ENCODE measurements around the gene SH2D7.

SH2D7 gene

DNA sequence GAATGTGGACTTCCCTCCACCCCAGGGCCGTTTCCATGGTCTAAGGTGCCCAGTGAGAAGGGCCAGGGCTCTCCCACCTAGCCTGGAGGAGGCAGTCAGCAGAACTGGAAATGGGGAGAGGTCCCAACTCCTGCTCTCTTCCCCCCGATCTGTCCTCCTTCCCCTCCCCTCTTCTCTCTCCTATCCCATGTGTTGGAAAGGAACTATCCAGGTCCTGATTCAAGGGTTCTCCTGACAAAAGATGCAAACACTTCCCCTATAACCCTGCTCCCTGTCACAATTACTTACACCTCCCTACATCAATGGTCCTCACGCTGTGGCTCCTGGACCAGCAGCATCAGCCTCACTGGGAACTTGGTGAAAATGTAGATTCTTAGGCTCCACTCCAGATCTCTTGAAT is 32.9 kb downstream of the SH2D7 start:
- POLR2A ChIA-PET: interaction anchor here (1.4 kb wide), 1 partner anchor 25 kb away, joined by 4 read pairs; no protein-coding TSS in a partner anchor
- TF ChIP-seq FOXM1 (IDR thresholded peaks at IDR 0.05; ENCODE audit: borderline replicate concordance) (no peak), L3MBTL2 (conservative IDR thresholded peaks at IDR 0.05) (no peak), FOXA1 (IDR thresholded peaks at IDR 0.05) (no peak), ZNF384 (IDR thresholded peaks at IDR 0.05) (no peak), SUZ12 (IDR thresholded peaks at IDR 0.05) (no peak), FOXK2 (IDR thresholded peaks at IDR 0.05) (no peak), ARNT (IDR thresholded peaks at IDR 0.05) (no peak), BHLHE40 (IDR thresholded peaks at IDR 0.05; ENCODE audit: borderline replicate concordance) (no peak), SP1 (IDR thresholded peaks at IDR 0.05) (no peak), ELF4 (IDR thresholded peaks at IDR 0.05) (no peak), CTBP1 (IDR thresholded peaks at IDR 0.05; ENCODE audit: borderline replicate concordance) (no peak)
- TF ChIP-seq, protein P1, sequence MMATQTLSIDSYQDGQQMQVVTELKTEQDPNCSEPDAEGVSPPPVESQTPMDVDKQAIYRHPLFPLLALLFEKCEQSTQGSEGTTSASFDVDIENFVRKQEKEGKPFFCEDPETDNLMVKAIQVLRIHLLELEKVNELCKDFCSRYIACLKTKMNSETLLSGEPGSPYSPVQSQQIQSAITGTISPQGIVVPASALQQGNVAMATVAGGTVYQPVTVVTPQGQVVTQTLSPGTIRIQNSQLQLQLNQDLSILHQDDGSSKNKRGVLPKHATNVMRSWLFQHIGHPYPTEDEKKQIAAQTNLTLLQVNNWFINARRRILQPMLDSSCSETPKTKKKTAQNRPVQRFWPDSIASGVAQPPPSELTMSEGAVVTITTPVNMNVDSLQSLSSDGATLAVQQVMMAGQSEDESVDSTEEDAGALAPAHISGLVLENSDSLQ (IDR thresholded peaks at IDR 0.05): no peak
- CTCF ChIA-PET: no interaction called here
- no peak for DNase-seq (ENCODE audit: extremely low spot score)

DNA sequence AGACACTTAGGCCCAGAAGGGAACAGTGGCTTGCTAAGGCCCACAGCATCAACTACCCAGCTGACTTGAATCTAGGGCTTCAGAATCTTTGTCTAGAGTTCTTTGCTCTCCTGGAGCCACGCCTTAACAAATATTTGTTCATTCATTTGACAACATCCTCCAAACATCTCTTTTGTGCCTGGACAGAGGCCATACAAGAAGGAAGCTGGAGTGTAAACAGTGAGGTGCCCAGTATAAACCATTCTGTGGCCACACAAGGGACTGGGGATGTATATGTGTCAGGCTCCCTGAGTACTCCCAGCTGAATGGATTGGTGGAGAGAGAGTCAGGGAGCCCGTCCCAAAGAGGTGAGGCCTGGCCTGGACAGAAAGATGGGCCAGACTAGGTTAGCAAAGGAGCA is 35.5 kb downstream of the SH2D7 start:
- DNase-seq (ENCODE audit: extremely low spot score): no peak
- TF ChIP-seq ZNF384 (IDR thresholded peaks at IDR 0.05): no peak
- no peak for TF ChIP-seq BHLHE40 (IDR thresholded peaks at IDR 0.05; ENCODE audit: borderline replicate concordance)
- TF ChIP-seq LEF1 (IDR thresholded peaks at IDR 0.05; ENCODE audit: borderline replicate concordance): no peak
- no peak for TF ChIP-seq FOXA1 (IDR thresholded peaks at IDR 0.05)
- TF ChIP-seq NFRKB (IDR thresholded peaks at IDR 0.05): no peak
- no peak for TF ChIP-seq L3MBTL2 (conservative IDR thresholded peaks at IDR 0.05)
- TF ChIP-seq ARNT (IDR thresholded peaks at IDR 0.05): no peak
- TF ChIP-seq SUZ12 (IDR thresholded peaks at IDR 0.05): no peak
- TF ChIP-seq FOXM1 (IDR thresholded peaks at IDR 0.05; ENCODE audit: borderline replicate concordance): no peak
- no peak for TF ChIP-seq FOXK2 (IDR thresholded peaks at IDR 0.05)
- TF ChIP-seq SP1 (IDR thresholded peaks at IDR 0.05): no peak
- ChIA-PET CTCF (interaction anchor here (0.9 to 1.1 kb wide), 2 partner anchors 10 to 50 kb away, joined by 3 read pairs; no protein-coding TSS in a partner anchor), POLR2A (interaction anchor here (1.4 kb wide), 1 partner anchor 172 kb away, joined by 5 read pairs; the partner anchor contains the start of gene SKIC8)

DNA sequence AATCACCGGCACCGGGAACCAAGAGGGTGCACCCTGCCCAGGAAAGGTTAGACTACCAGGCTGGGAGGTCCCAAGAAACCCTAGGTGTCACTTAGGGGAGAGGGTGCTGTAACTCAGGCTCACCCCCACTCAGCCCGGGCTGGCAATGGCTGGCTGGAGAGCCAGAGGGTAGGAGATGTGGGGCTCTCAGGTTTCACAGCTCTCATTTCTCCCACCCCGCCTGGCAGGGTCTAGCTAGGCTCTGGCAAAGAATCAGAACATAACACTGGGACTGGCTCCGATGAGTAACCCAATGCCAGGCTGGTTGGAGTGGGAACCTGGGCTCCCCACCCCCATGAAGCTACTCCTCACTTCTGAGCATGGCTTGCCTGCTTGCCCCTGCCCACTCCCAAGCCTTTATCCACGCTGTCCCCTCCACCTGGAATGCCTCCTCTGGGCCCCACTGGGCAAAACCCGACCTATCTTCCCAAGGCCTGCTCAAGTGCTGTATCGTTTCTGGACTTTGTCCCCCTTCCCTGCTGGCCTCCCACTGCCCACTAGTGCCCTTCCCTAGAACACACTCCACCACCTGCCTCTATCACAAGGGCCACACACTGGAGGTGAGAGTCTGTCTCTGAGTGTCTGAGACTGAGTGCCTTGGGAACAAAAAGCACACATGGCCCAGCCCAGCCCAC is 36.9 kb downstream of the SH2D7 start:
- no peak for DNase-seq (ENCODE audit: extremely low spot score)
- ChIA-PET CTCF (no interaction called here), POLR2A (no interaction called here)
- TF ChIP-seq CTBP1 (IDR thresholded peaks at IDR 0.05; ENCODE audit: borderline replicate concordance) (no peak), LEF1 (IDR thresholded peaks at IDR 0.05; ENCODE audit: borderline replicate concordance) (no peak)

DNA sequence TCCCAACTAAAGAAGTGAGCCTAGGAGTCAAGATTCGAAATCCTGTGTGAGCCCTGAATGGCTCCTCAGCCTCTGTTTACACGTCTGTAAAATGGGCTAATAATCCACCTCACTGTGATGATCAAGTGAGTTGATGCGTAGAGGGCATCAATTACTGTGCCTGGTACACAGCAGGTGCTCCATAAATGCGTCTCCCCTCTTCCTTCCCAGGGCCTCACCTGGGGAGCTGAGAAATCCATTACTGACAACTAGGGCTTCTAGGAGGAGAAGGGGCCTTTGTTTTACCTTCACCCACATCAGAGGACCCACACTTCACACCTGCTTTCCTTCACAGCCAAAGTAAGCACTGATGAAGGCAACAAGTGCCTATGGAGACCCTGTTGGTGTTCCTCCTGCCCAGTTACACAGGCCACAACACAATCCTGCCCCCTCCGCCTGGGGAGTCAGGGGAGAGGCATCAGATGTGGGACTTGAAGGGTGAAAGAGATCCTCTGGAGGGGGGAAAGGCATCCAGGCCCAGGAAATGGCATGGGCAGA is 37.5 kb downstream of the SH2D7 start:
- DNase-seq (ENCODE audit: extremely low spot score): no peak
- ChIA-PET CTCF (interaction anchor here (0.6 to 2.3 kb wide), 4 partner anchors 9 to 77 kb away, joined by 3 to 10 read pairs (median 4); no protein-coding TSS in a partner anchor), POLR2A (interaction anchor here (0.9 to 2.5 kb wide), 5 partner anchors 9 to 43 kb away, joined by 3 to 24 read pairs (median 4); partner anchors contain the start of gene IDH3A)
- TF ChIP-seq TARDBP (IDR thresholded peaks at IDR 0.05) (no peak), LEF1 (IDR thresholded peaks at IDR 0.05; ENCODE audit: borderline replicate concordance) (no peak), FOXA1 (IDR thresholded peaks at IDR 0.05) (no peak), ARNT (IDR thresholded peaks at IDR 0.05) (no peak), NFRKB (IDR thresholded peaks at IDR 0.05) (no peak), ELF4 (IDR thresholded peaks at IDR 0.05) (no peak), L3MBTL2 (conservative IDR thresholded peaks at IDR 0.05) (no peak), SP1 (IDR thresholded peaks at IDR 0.05) (no peak), ZNF384 (IDR thresholded peaks at IDR 0.05) (no peak)

DNA sequence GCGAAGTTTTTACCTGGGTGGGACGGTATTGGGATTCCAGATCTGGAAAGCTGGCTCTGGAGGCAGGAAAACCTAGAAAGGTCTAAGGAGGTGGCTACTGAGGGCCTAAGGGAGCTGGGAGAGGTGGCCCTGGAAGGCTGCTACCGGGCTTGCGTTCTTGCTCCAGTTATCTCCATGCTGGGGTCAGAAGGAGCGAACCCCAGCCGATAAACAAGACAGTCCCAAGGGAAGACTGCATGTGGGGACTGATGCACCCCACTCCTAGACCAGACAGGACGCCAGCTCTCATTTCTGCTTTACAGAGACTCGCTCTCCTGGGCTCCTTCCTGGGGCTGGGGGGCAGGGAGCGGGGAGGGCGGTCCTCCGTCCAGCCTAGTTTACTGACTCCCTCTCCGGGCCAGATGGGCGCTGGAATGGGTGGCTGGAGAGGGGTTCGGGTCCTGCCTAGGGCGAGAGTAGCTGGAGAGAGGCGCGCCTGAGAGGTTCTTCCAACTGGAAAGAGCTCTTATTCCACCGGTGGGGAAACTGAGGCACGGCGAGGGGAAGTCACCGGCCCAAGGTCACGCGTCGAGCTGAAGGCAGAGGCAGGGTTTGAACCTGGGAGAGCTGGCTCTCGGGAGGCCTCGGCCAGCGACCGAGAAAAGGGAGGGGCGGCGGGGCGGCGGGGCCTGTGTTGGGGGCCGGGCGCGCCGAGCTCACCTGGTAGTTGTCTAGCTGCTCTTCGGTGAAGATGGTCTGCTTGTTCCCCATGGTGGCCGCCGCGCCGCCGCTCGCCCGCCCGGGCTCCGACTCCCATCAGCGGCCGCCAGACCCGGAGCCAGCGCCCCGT is 38.3 kb downstream of the SH2D7 start:
- no peak for DNase-seq (ENCODE audit: extremely low spot score)
- TF ChIP-seq, protein P1 (IDR thresholded peaks at IDR 0.05): no peak
- TF ChIP-seq ARNT (IDR thresholded peaks at IDR 0.05) (no peak), L3MBTL2 (conservative IDR thresholded peaks at IDR 0.05) (no peak), ZNF384 (IDR thresholded peaks at IDR 0.05) (no peak), SUZ12 (IDR thresholded peaks at IDR 0.05) (no peak), CTBP1 (IDR thresholded peaks at IDR 0.05; ENCODE audit: borderline replicate concordance) (no peak), FOXA1 (IDR thresholded peaks at IDR 0.05) (no peak), FOXK2 (IDR thresholded peaks at IDR 0.05) (no peak), LEF1 (IDR thresholded peaks at IDR 0.05; ENCODE audit: borderline replicate concordance) (no peak), TARDBP (IDR thresholded peaks at IDR 0.05) (no peak), FOXM1 (IDR thresholded peaks at IDR 0.05; ENCODE audit: borderline replicate concordance) (no peak), ELF4 (IDR thresholded peaks at IDR 0.05) (no peak), NFRKB (IDR thresholded peaks at IDR 0.05) (no peak), HDGF (IDR thresholded peaks at IDR 0.05; ENCODE audit: borderline replicate concordance) (no peak), BHLHE40 (IDR thresholded peaks at IDR 0.05; ENCODE audit: borderline replicate concordance) (no peak), SP1 (IDR thresholded peaks at IDR 0.05) (no peak)
- CTCF ChIA-PET: interaction anchor here (0.6 to 2.3 kb wide), 11 partner anchors 8 to 128 kb away, joined by 3 to 10 read pairs (median 4); no protein-coding TSS in a partner anchor
- POLR2A ChIA-PET: interaction anchor here (0.9 to 2.5 kb wide), 5 partner anchors 10 to 42 kb away, joined by 3 to 24 read pairs (median 4); partner anchors contain the start of gene IDH3A
